GM19099 (cell line): ENCODE measurements around the gene CGB3.

ENCODE experiments used
- POLR2A ChIP-seq: IDR thresholded peaks from 3 replicates; pipeline ENCODE4 v1.6.1; 2011; ENCODE audit warnings: low read depth; ENCODE audit not compliant: insufficient read length; ENCODE audit errors: extremely low read depth

CGB3 gene

DNA sequence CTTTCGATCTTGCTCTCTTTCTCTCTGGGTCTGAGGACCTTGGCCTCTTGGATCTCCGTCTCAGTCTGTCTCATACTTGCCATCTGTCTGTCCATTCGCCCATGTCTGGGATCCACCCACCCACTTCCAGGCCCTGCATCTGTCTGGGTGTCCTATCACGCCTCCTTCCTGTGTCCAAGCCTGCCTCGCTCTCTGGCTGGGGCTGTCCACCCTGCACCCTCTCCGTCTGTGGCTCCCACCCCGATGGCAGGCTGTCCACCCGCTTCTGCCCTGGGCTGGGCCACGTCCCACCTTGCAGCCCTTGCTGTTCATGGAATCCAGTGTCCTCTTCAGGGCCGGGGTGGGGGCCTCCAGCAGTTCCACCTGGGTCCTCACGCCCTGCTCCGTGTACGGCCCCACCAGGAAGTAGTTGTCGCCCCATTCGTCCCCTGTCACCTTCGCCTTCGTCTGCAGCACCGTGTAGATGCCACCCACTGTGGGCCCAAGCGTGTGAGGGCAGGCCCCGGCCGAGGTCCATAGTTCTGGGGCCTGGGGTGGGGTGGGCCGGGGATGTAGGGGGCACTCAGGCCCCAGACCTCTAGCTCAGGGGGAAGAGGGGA, 33.0 kb downstream of the CGB3 start:
- no peak for TF ChIP-seq POLR2A

DNA sequence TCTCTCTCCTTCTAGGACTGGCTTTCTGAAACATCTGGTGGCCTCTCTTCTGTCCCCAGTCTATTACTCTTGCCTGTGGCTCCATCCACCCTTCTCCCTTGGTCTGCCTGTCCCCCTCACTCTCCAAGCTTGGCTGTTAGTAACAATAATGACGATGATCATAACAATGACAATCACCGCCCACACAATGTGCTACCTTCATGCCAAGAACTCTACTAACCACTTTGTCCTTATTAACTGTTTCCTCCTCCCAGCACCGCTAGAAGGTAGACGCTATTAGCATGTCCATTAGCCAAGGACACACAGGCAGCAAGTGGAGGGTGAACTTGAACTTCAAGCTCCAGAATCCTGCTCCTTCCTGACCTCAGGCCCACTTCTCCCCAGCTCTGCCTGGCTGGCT, 33.7 kb downstream of the CGB3 start:
- TF ChIP-seq POLR2A: no peak

DNA sequence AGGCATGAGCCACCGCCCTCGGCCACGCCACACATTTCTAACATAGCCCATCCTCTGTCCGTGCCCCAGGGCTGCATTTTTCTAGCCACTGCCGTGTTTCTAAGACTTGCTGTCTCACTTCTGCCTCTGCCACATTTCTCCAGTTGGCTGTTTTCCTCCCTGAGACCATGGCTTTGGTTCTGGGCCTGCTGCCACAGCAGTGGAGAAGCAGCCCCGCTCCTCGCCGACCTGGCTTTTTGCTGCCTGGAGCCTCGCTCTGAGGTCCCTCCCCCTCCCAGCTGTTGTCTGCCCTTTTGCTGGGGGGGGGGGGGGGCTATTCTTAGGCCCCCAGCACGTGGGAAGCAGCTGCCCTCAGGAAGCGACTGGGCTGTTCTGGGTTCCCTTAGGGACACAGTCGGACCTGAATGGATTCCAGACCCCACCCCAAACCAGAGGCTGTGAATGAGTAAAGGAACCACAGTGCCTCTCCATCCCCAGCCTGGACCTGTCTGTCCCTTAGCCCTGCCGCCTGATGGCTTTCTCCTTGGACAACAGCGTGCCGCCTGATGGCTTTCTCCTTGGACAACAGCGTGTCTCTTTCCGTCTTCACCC, 34.3 kb downstream of the CGB3 start:
- no peak for TF ChIP-seq POLR2A

DNA sequence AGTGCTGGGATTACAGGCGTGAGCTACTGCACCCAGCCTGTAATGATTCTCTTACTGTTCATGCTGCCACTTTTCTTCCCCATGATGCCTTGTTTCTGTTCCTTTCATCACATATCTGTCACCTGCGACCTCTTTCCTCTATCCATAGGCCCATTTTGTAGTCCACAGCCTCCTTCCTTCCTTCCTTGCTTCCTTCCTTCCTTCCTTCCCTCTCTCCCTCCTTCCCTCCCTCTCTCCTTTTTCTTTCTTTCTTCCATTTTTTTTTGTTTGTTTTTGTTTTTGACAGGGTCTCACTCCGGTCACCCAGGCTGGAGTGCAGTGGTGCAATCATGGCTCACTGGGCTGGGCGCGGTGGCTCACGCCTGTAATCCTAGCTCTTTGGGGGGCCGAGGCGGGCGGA, 35.3 kb downstream of the CGB3 start:
- TF ChIP-seq POLR2A: no peak

DNA sequence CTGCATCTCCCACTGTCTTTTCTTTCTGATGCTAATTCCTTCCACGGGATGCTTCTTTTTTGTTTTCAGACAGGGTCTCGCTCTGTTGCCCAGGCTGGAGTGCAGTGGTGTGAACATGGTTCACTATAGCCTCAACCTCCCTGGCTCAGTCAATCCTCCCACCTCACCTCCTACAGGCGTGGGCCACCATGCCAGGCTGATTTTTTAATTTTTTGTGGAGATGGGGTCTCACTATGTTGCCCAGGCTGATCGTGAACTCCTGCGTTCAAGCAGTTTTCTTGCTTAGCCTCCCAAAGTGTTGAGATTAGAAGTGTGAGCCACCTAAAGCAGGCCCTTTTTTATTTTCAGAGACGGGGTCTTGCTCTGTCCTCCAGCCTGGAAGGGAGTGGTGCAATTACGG, 35.8 kb downstream of the CGB3 start:
- TF ChIP-seq POLR2A: no peak

DNA sequence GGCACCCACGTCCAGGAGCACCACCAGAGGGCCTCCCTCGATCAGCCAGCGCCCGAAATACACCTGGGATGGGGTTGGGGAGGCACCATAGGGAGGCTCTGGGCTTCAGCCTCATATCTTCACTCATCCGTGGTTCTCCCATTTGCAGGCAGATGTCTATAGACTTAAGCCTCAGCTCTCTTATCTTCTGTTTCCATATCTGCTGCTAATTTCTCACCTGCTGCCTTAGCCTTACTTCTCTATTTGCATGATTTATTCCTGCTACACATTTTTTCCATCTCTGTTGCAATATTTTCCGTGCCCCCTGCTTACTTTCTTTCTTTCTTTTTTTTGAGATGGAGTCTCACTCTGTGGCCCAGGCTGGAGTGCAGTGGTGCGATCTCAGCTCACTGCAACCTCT, 36.8 kb downstream of the CGB3 start:
- TF ChIP-seq POLR2A: no peak

DNA sequence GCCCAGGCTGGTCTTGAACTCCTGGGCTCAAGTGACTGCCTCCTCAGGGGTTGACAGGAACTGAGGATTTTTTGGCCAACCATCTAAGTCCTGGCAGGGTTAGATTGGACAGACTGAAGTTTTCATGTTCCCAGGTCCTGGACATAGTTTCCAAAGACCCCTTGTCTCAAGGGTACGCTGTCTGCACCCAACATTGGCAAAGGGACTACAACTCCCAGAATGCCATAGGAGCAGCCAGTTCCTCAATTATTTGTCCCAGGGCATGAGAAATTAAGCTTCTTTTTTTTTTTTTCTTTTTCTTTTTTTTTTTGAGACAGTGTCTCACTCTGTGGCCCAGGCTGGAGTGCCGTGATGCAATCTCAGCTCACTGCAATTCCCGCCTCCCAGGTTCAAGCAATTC, 37.9 kb downstream of the CGB3 start:
- TF ChIP-seq POLR2A: no peak

DNA sequence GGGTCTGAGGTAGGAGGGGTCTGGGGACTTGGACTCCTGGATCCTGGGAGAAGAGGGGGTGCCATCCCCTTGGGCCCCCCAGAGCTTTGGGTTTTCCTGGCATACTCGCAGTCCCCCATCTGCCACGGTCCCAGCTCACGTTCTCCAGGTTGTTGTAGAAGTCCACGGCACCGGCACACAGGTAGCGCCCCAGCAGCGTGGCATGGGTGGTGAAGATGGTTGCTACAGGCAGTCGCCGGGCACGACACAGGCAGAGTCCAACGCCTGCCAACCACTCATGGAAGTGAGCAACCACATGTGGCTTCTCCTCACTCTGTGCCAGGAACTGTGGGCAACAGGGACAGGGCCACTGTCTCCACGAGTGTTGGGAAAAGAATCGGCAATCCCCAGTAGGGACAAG, 38.4 kb downstream of the CGB3 start:
- TF ChIP-seq POLR2A: no peak

DNA sequence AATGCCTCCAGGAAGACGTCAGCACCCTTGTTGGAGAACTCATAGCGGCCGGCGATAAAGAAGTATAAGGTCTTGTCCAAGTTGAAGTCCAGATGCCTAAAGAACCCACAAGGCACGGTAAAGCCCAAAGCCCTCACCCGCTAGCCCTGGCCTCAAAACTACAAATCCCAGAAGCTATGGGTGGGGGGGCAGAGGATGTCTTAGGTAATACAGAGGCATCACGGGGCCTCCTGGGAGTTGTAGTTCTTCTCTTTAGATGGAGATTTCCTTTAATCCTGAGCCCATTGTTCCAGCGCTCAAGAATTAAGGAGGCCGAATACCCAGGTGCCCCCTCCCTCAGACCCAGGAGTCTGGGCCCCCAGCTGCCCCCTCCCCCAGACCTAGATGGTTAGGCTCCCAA, 41.9 kb downstream of the CGB3 start:
- TF ChIP-seq POLR2A: no peak

DNA sequence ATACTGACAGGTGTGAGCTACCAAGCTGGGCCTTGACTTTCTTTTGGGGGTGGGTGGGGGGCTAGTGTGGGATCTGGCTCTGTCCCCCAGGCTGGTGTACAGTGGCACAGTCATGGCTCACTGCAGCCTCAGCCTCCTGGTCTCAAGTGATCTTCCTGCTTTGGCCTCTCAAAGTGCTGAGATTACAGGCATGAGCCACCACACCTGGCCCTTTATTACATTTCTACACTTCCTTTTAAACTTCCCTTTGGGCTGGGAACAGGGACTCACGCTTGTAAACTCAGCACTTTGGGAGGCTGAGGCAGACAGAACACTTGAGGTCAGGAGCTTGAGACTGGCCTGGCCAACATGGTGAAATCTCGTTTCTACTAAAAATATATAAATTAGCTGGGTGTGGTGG, 47.1 kb downstream of the CGB3 start:
- no peak for TF ChIP-seq POLR2A

DNA sequence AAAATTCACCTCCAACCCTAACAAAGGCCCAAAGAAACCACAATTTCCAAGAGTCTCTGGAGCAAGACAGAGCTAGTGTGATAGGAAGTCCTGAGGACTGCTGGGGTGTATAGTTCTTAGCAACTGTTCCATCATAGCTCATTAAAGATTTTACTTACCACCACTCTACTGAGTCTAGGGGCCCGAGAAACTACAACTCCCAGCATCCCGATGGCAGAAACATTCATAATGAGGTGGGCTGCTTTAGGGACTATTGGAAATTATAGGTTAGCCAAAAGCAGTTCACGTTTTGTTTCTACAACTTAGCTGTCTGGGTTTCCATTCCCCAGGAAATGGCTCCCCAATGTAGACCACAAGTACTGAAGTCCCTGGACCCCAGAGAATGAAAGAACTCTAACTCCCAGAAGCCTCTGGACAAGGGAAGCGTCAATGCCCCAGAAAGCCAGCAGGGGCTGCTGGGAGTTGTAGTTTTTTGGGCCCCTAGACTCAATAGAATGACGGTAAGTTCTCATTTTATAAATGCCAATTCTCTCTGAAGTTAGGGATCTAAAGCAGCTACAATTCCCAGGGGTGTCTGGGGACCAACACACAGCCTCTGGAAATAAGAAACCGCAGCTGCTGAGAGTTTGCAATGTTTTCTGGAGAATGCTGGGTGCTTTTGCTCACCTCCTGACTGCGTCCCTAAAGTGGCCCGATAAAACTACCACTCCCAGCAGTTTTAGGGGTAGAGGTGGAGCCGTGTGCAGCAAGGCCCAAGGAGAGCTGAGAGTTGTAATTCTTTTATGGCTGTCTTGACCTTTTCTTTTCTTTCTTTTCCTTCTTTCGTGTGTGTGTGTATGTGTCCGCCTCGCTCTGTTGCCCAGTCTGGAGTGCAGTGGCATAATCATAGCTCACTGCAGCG, 47.9 kb downstream of the CGB3 start:
- no peak for TF ChIP-seq POLR2A
